ENCODE data around the gene EIF5A.

GRCh38 chr17:7258731-7259554 is 48.5 kb upstream of the EIF5A start:
- no peak for TF ChIP-seq GATA2 (IDR thresholded peaks at IDR 0.05; ENCODE audit: low read depth, low read length)
- no peak for TF ChIP-seq GATA3 (IDR thresholded peaks at IDR 0.05; ENCODE audit: low read depth, low read length)
